Raji (cell line): Measurements from ENCODE around the gene ISG20L2.

Source experiments
- POLR2A ChIP-seq: IDR thresholded peaks from 2 replicates; pipeline ENCODE4 v1.6.1; 2011; ENCODE audit warnings: low read depth, low read length, control low read depth; ENCODE audit not compliant: insufficient read depth

ISG20L2 gene

GRCh38 chr1:156705918-156706656 lies 22.5 kb downstream of the ISG20L2 start:
- no peak for TF ChIP-seq POLR2A

GRCh38 chr1:156705321-156705917 lies 23.1 kb downstream of the ISG20L2 start, which contains the start of gene CRABP2:
Gene CRABP2, minus strand, starts transcription at chr1:156705583. Its CDS starts 137 bp downstream, at chr1:156705446.
- TF ChIP-seq POLR2A, result no peak

GRCh38 chr1:156704930-156705320 lies 23.6 kb downstream of the ISG20L2 start:
- TF ChIP-seq POLR2A, result no peak

GRCh38 chr1:156704166-156704711 lies 24.3 kb downstream of the ISG20L2 start:
- TF ChIP-seq POLR2A, result no peak

GRCh38 chr1:156703741-156704140 lies 24.8 kb downstream of the ISG20L2 start:
- TF ChIP-seq POLR2A, result no peak

GRCh38 chr1:156703336-156703735 lies 25.2 kb downstream of the ISG20L2 start:
- TF ChIP-seq POLR2A, result no peak

- no peak for TF ChIP-seq POLR2A
Observed at GRCh38 chr1:156700736-156701531, 27.6 kb downstream of the ISG20L2 start.

- TF ChIP-seq POLR2A, result no peak
Observed at GRCh38 chr1:156698995-156699394, 29.6 kb downstream of the ISG20L2 start.

GRCh38 chr1:156697481-156697880 lies 31.1 kb downstream of the ISG20L2 start:
- no peak for TF ChIP-seq POLR2A

- TF ChIP-seq POLR2A, result no peak
Observed at GRCh38 chr1:156696755-156697154, 31.8 kb downstream of the ISG20L2 start.

- no peak for TF ChIP-seq POLR2A
Observed at GRCh38 chr1:156694690-156694962, 33.9 kb downstream of the ISG20L2 start.

- TF ChIP-seq POLR2A, result no peak
Observed at GRCh38 chr1:156693848-156694689, 34.5 kb downstream of the ISG20L2 start.

- TF ChIP-seq POLR2A, result no peak
Observed at GRCh38 chr1:156692925-156693847, 35.4 kb downstream of the ISG20L2 start.

- no peak for TF ChIP-seq POLR2A
Observed at GRCh38 chr1:156692441-156692924, 36.1 kb downstream of the ISG20L2 start.
